ENCODE data around the gene DLGAP4.

GRCh38 chr20:36415475-36416002, 109.4 kb downstream of the DLGAP4 start:
- TF ChIP-seq CTCF (IDR thresholded peaks at IDR 0.05 in 4 of 5, conservative IDR thresholded peaks at IDR 0.05 in 1 of 5): no peak
- TF ChIP-seq POLR2A (IDR thresholded peaks at IDR 0.05): no peak

All from gastrocnemius medialis (tissue), 4 donors.